Thyroid gland (tissue), 4 donors: ENCODE data around the gene TLR3.

ENCODE experiments used
- CTCF ChIP-seq, 6 experiments: fragments of 200-600 bp in 3 of 6; fragments of 450-650 bp in 3 of 6; sonication (generic) in 3 of 6; IDR thresholded peaks; one replicate each; pipeline ENCODE4 v1.5.1; 2016 to 2019; ENCODE audit warnings: antibody characterized with exemption in 6 of 6, mild to moderate bottlenecking in 2 of 6, inconsistent platforms in 1 of 6, moderate library complexity in 1 of 6
- POLR2A ChIP-seq, 2 donors: fragments of 450-650 bp; IDR thresholded peaks; one replicate each; pipeline ENCODE4 v1.6.1; 2017; ENCODE audit warnings: antibody characterized with exemption in 2 of 2, mild to moderate bottlenecking in 2 of 2, moderate library complexity in 1 of 2

- TF ChIP-seq CTCF (IDR thresholded peaks at IDR 0.05), result no peak
- no peak for TF ChIP-seq POLR2A (IDR thresholded peaks at IDR 0.05)
These were observed 5.2 kb downstream of the TLR3 start for GRCh38 chr4:186074189-186074588.
